SK-N-SH treated with all-trans-retinoic acid at 6 μM for 48 hours (cell line): ENCODE data around the gene DDRGK1.

Source experiments
- ARNTL ChIP-seq: fragments of 450-650 bp; formaldehyde crosslinking; IDR thresholded peaks from 2 replicates; pipeline ENCODE4 v1.5.0; 2020; ENCODE audit warnings: low read depth, mild to moderate bottlenecking, moderate library complexity, borderline replicate concordance
- CREB5 ChIP-seq: fragments of 250-450 bp; sonication (Bioruptor Pico); IDR thresholded peaks from 2 replicates; pipeline ENCODE4 v1.5.1; 2020; ENCODE audit warnings: low read depth, mild to moderate bottlenecking, moderate library complexity
- ISL1 ChIP-seq: fragments of 250-450 bp; sonication (Bioruptor Pico); IDR thresholded peaks from 2 replicates; pipeline ENCODE4 v2.1.2; 2022; ENCODE audit warnings: mild to moderate bottlenecking, moderate library complexity
- OSR1 ChIP-seq: fragments of 250-450 bp; sonication (Bioruptor Pico); IDR thresholded peaks from 2 replicates; pipeline ENCODE4 v1.8.0; 2022; ENCODE audit warnings: moderate library complexity, mild to moderate bottlenecking, inconsistent platforms
- PPARA ChIP-seq: fragments of 250-450 bp; sonication (Bioruptor Pico); IDR thresholded peaks from 2 replicates; pipeline ENCODE4 v1.5.0; 2020; ENCODE audit warnings: mild to moderate bottlenecking, borderline replicate concordance
- ZFP3 ChIP-seq: fragments of 250-450 bp; sonication (Bioruptor Pico); IDR thresholded peaks from 2 replicates; pipeline ENCODE4 v1.5.0; 2020; ENCODE audit warnings: mild to moderate bottlenecking, moderate library complexity
- TF ChIP-seq, protein P1 (sequence below): fragments of 250-450 bp; sonication (Bioruptor Pico); IDR thresholded peaks from 2 replicates; pipeline ENCODE4 v1.8.0; 2020; ENCODE audit warnings: mild to moderate bottlenecking, moderate library complexity, borderline replicate concordance
- TF ChIP-seq, protein P2 (sequence below): fragments of 250-450 bp; sonication (Bioruptor Pico); IDR thresholded peaks from 2 replicates; pipeline ENCODE4 v1.8.0; 2021; ENCODE audit warnings: low read depth, mild to moderate bottlenecking, moderate library complexity, borderline replicate concordance

GRCh38 chr20:3223994-3224680 lies 19.7 kb upstream of the DDRGK1 start:
- TF ChIP-seq, protein P1, sequence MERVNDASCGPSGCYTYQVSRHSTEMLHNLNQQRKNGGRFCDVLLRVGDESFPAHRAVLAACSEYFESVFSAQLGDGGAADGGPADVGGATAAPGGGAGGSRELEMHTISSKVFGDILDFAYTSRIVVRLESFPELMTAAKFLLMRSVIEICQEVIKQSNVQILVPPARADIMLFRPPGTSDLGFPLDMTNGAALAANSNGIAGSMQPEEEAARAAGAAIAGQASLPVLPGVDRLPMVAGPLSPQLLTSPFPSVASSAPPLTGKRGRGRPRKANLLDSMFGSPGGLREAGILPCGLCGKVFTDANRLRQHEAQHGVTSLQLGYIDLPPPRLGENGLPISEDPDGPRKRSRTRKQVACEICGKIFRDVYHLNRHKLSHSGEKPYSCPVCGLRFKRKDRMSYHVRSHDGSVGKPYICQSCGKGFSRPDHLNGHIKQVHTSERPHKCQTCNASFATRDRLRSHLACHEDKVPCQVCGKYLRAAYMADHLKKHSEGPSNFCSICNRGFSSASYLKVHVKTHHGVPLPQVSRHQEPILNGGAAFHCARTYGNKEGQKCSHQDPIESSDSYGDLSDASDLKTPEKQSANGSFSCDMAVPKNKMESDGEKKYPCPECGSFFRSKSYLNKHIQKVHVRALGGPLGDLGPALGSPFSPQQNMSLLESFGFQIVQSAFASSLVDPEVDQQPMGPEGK = no peak
- TF ChIP-seq, protein P2, sequence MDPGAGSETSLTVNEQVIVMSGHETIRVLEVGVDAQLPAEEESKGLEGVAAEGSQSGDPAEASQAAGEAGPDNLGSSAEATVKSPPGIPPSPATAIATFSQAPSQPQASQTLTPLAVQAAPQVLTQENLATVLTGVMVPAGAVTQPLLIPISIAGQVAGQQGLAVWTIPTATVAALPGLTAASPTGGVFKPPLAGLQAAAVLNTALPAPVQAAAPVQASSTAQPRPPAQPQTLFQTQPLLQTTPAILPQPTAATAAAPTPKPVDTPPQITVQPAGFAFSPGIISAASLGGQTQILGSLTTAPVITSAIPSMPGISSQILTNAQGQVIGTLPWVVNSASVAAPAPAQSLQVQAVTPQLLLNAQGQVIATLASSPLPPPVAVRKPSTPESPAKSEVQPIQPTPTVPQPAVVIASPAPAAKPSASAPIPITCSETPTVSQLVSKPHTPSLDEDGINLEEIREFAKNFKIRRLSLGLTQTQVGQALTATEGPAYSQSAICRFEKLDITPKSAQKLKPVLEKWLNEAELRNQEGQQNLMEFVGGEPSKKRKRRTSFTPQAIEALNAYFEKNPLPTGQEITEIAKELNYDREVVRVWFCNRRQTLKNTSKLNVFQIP (CRISPR knock-in tag) = no peak
- TF ChIP-seq ARNTL (no peak), CREB5 (CRISPR knock-in tag) (no peak), ISL1 (CRISPR knock-in tag) (no peak), ZFP3 (CRISPR knock-in tag) (no peak), OSR1 (CRISPR knock-in tag) (no peak), PPARA (CRISPR knock-in tag) (no peak)
